Measurements from ENCODE around the gene PCID2.

GRCh38 chr13:113238536-113238935, 30.1 kb upstream of the PCID2 start:
- TF ChIP-seq CTCF (IDR thresholded peaks at IDR 0.05) (no peak), POLR2A (IDR thresholded peaks at IDR 0.05) (no peak)

Data from heart left ventricle (tissue), 13 donors.